PC-9 (cell line): ENCODE data around the gene RYR2.

Experiments used
- CTCF ChIP-seq: fragments of 200-600 bp; sonication (generic); conservative IDR thresholded peaks from 2 replicates; pipeline ENCODE4 v1.6.1; 2017; ENCODE audit warnings: mixed run types, antibody characterized with exemption, mild to moderate bottlenecking, moderate library complexity
- EZH2 ChIP-seq: fragments of 200-600 bp; sonication (generic); IDR thresholded peaks from 2 replicates; pipeline ENCODE4 v1.8.0; 2017; ENCODE audit warnings: antibody characterized with exemption, low read depth

- TF ChIP-seq EZH2 = no peak
- TF ChIP-seq CTCF = no peak
Measured at GRCh38 chr1:237029240-237029639, 12.7 kb upstream of the RYR2 start.
